GM12873 (cell line): ENCODE results near the gene SNED1.

Source experiments
- TF ChIP-seq, protein P1 (sequence below): IDR thresholded peaks from 2 replicates; pipeline ENCODE4 v1.5.1; 2012; ENCODE audit warnings: low read depth, mild to moderate bottlenecking, moderate library complexity, low read length, control low read depth; ENCODE audit not compliant: insufficient read depth; ENCODE audit errors: missing control alignments

The SNED1 gene

DNA sequence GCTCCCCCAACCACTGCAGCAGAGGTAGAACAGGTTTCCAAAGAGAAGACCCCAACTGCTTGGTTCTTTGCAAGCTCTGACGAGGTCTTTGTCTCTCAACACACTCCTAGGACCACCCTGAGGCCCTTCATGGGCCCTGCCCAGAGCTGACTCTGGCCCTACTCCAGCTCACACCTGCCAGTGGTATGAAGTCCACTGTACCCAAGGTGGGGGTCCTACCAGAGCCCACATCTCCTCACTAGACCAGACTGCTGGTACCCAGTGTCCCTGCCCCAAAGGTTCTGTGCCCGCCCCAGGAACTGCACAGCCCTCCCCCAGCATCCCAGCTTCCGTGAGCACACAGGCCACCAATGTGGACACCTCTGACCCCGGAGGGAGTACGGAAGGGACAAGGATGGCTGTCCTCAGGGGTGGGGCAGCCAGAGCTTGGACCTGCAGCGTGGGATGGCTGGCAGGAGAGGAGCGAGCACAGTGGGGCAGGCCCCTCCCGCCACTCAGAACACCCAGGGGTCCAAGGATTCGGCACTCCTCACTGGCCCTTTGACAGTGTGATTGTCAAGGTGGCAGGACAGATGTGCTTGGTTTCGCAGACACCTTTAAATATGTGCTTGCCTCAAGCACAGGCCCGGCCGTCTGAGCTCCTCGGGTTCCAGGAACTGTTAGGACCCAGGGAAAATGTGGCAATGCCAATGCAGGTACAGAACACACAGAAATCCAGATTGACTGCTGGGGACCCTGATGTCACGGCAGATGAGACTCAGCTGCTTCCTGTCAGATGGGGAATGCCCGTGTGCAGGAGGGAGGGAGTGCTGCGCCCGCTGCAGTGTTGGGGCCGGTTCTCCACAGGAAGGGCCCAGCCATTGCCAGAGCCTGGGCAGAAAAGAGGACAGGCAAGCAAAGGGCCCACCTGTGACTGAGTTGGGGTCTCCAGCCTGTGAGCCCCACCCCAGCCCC, 52.5 kb downstream of the SNED1 start:
- TF ChIP-seq, protein P1, sequence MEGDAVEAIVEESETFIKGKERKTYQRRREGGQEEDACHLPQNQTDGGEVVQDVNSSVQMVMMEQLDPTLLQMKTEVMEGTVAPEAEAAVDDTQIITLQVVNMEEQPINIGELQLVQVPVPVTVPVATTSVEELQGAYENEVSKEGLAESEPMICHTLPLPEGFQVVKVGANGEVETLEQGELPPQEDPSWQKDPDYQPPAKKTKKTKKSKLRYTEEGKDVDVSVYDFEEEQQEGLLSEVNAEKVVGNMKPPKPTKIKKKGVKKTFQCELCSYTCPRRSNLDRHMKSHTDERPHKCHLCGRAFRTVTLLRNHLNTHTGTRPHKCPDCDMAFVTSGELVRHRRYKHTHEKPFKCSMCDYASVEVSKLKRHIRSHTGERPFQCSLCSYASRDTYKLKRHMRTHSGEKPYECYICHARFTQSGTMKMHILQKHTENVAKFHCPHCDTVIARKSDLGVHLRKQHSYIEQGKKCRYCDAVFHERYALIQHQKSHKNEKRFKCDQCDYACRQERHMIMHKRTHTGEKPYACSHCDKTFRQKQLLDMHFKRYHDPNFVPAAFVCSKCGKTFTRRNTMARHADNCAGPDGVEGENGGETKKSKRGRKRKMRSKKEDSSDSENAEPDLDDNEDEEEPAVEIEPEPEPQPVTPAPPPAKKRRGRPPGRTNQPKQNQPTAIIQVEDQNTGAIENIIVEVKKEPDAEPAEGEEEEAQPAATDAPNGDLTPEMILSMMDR: no peak

DNA sequence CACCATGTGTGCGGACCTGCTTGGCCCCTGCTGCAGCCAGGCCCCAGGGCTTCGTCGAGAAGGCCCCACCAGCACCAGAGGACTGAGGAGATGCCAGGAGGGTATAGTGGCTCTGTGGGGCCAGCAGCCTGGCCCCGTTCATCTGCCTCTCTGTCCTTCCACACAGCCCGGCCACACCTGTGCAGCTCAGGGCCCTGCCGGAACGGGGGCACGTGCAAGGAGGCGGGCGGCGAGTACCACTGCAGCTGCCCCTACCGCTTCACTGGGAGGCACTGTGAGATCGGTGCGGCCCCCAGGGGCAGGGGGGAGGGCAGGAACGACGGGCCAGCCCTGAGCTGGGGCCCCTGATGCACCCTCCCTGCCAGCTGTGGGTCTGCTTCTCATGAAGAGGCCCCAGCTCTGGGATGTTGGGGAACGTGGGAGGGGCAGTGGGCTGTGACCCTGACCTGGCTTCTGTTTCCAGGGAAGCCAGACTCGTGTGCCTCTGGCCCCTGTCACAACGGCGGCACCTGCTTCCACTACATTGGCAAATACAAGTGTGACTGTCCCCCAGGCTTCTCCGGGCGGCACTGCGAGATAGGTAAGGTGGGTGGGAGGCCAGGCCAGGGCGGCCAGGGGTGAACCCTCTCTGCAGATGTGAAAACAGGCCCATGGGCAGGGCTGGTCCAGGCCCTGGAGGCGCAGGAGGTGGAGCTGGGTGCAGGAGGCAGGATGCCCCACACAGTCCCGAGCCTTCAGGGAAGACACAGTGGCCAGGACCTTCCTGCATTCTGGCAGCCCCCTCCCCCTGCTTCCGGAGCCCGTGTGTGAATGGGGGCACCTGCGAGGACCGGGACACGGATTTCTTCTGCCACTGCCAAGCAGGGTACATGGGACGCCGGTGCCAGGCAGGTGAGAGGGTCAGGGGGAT, 53.4 kb downstream of the SNED1 start:
- TF ChIP-seq, protein P1: no peak

DNA sequence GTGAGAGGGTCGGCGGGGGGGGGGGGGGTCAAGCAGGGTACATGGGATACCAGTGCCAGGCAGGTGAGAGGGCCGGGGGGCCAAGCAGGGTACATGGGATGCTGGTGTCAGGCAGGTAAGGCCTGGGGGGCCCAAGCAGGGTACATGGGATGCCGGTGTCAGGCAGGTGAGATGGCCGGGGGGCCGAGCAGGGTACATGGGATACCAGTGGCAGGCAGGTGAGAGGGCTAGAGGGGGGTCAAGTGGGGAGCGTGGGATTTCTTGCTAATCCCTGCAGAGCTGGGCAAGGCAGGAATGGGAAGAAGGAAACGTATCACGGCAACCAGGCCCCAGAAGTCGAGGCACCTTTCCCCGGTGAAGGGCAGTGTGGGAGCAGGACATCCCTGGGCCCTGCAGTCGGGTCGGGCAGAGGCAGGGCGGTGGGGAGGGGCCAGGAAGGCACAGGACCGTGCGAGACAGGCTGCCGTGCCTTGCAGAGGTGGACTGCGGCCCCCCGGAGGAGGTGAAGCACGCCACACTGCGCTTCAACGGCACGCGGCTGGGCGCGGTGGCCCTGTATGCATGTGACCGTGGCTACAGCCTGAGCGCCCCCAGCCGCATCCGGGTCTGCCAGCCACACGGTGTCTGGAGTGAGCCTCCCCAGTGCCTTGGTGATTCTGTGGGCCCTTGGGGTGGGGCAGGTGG, 54.4 kb downstream of the SNED1 start:
- TF ChIP-seq, protein P1: no peak

DNA sequence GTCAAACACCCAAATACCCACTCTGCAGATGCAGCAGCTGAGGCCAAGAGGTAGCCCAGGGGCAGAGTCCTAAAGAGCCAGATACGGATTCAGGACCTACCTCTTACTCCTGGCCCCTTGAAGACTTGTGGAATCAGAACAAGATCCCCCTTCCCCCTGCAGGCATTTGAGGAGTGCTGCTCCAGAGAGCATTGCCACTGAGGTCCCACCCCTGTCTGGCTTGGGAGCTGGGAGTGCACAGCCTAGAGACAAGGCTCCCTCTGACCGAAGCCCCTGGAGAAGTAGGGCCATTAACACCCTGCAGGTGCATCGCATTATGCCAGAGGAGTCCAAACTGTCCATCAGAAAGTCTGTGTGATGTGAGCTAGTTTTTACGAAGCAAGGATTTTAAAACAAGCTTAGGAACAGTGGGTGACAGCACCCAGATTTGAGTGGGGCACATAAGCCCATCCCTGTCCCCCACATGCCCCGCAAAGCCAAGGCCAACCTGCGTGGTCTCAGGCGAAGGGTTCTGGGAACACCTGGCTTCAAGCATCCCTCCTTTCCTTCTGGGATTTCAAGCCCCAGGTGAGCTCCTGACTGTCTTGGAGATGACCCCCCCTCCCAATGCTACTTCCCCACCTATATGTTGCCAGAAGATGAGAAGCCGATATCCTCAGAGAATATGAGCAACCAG, 55.3 kb downstream of the SNED1 start:
- TF ChIP-seq, protein P1: no peak

DNA sequence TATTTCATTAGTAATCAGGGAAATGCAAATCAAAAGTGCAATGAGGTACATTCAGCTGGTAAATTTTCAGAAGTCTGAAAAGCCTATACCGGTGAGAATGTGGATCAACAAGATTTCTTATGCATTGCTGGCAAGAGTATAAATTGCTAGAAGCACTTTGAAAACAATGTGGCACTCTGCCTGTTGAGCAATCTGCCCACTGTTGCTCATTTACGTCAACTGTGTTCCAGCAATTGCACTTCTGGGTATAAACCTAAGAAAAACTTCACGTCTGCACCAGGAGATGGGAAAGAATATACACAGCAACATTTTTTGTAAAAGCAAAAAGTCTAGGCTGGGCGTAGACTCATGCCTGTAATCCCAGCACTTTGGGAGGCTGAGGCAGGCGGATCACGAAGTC, 62.9 kb downstream of the SNED1 start:
- TF ChIP-seq, protein P1: no peak

DNA sequence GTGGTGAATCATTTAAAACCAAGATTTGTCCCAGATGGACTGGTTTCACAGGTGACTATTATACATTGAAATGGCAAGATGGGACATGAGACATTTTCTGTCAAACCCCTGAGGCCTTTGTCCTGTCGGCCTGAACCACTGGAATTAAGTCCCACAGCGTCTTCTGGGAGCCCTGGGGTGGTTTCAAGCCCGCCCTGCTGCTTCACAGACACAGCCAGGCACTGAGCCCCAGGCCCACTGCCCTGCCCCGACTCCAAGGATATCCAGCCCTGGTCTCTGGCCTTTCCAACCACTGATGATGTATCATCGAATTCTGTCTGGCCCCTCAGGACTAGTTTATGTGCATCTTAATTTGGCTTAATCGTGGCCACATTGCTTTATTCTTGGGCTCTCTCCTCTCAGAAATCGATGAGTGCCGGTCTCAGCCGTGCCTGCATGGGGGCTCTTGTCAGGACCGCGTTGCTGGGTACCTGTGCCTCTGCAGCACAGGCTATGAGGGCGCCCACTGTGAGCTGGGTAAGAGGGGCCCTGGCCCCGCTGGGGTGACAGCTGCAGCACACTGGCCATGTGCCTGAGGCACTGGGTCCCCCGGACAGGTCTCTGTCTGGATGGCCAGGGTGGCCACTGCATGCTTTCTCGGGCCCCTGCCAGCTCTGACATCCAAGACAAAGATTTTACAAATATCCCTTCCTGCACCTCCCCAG, 64.1 kb downstream of the SNED1 start:
- TF ChIP-seq, protein P1: no peak
